H9 (cell line): ENCODE measurements around the gene ZBP1. TPM values are rescaled to one million over a fixed set of nuclear protein-coding genes. Genes with fewer than 3 reads are reported as not detected.

ENCODE experiments used
- DNase-seq: peaks from one replicate; pipeline ENCODE4 v3.0.0-alpha.2; 2017
- H2AFZ ChIP-seq: one replicate; pipeline ENCODE4 v1.6.1; 2013; ENCODE audit warnings: mild to moderate bottlenecking, low read length, control low read depth, moderate library complexity
- H2AK5ac ChIP-seq: 2 replicates; pipeline ENCODE4 v1.6.1; 2013; ENCODE audit warnings: low read length, control low read depth, mixed read lengths; ENCODE audit not compliant: insufficient read length
- H2BK120ac ChIP-seq: one replicate; pipeline ENCODE4 v1.6.1; 2013; ENCODE audit warnings: low read depth, mild to moderate bottlenecking, low read length, control low read depth, inconsistent platforms; ENCODE audit not compliant: poor library complexity, severe bottlenecking
- H2BK12ac ChIP-seq: 2 replicates; pipeline ENCODE4 v1.6.1; 2013; ENCODE audit warnings: low read length, control low read depth, mixed read lengths, low read depth; ENCODE audit not compliant: insufficient read length
- H2BK15ac ChIP-seq: 2 replicates; pipeline ENCODE4 v1.6.1; 2013; ENCODE audit warnings: low read depth, low read length, control low read depth
- H2BK20ac ChIP-seq: one replicate; pipeline ENCODE4 v1.6.1; 2013; ENCODE audit warnings: low read depth, mild to moderate bottlenecking, low read length, control low read depth, inconsistent platforms; ENCODE audit not compliant: poor library complexity, severe bottlenecking
- H2BK5ac ChIP-seq: 2 replicates; pipeline ENCODE4 v1.6.1; 2013; ENCODE audit warnings: low read length, control low read depth, mixed read lengths; ENCODE audit not compliant: insufficient read length
- H3K14ac ChIP-seq: 2 replicates; pipeline ENCODE4 v1.6.1; 2013; ENCODE audit warnings: low read length, control low read depth; ENCODE audit not compliant: insufficient read depth
- H3K18ac ChIP-seq: 2 replicates; pipeline ENCODE4 v1.6.1; 2013; ENCODE audit warnings: low read depth, mild to moderate bottlenecking, mixed read lengths, low read length, control low read depth; ENCODE audit not compliant: insufficient read length
- H3K23ac ChIP-seq: 2 replicates; pipeline ENCODE4 v1.6.1; 2013; ENCODE audit warnings: low read length, control low read depth, mixed read lengths, low read depth; ENCODE audit not compliant: insufficient read length
- H3K23me2 ChIP-seq: 2 replicates; pipeline ENCODE4 v1.6.1; 2013; ENCODE audit warnings: low read depth, mild to moderate bottlenecking, mixed read lengths, low read length, control low read depth; ENCODE audit not compliant: insufficient read length, poor library complexity, severe bottlenecking
- H3K27ac ChIP-seq: 2 replicates; pipeline ENCODE4 v1.5.1; 2013; ENCODE audit warnings: low read length, control low read depth, mixed read lengths, low read depth; ENCODE audit not compliant: insufficient read length
- H3K27me3 ChIP-seq: 2 replicates; pipeline ENCODE4 v1.6.1; 2013; ENCODE audit warnings: low read length, control low read depth, inconsistent platforms; ENCODE audit not compliant: insufficient read depth
- H3K4ac ChIP-seq: 2 replicates; pipeline ENCODE4 v1.6.1; 2013; ENCODE audit warnings: low read depth, mild to moderate bottlenecking, control low read depth, inconsistent platforms, low read length, moderate library complexity
- H3K4me1 ChIP-seq: 2 replicates; pipeline ENCODE4 v1.6.1; 2013; ENCODE audit warnings: low read length, control low read depth, inconsistent platforms; ENCODE audit not compliant: insufficient read depth
- H3K4me2 ChIP-seq: 2 replicates; pipeline ENCODE4 v1.6.1; 2013; ENCODE audit warnings: low read length, control low read depth, mixed read lengths; ENCODE audit not compliant: insufficient read length, insufficient read depth
- H3K56ac ChIP-seq: 2 replicates; pipeline ENCODE4 v1.6.1; 2013; ENCODE audit warnings: low read depth, mild to moderate bottlenecking, mixed read lengths, low read length, control low read depth; ENCODE audit not compliant: insufficient read length
- H3K79me1 ChIP-seq: 2 replicates; pipeline ENCODE4 v1.6.1; 2013; ENCODE audit warnings: low read depth, mild to moderate bottlenecking, moderate library complexity, low read length, control low read depth, inconsistent platforms; ENCODE audit not compliant: insufficient read depth, poor library complexity, severe bottlenecking
- H3K79me2 ChIP-seq: 2 replicates; pipeline ENCODE4 v1.6.1; 2013; ENCODE audit warnings: low read length, control low read depth, inconsistent platforms; ENCODE audit not compliant: insufficient read depth
- H3K9ac ChIP-seq: 2 replicates; pipeline ENCODE4 v1.6.1; 2013; ENCODE audit warnings: low read length, control low read depth, mixed read lengths; ENCODE audit not compliant: insufficient read length; ENCODE audit errors: extremely low read depth
- H3K9me3 ChIP-seq: one replicate; pipeline ENCODE4 v1.6.1; 2013; ENCODE audit warnings: low read depth, low read length, inconsistent platforms; ENCODE audit not compliant: control insufficient read depth
- H3T11ph ChIP-seq: one replicate; pipeline ENCODE4 v1.6.1; 2013; ENCODE audit warnings: mild to moderate bottlenecking, low read length, control low read depth, inconsistent platforms
- H4K20me1 ChIP-seq: one replicate; pipeline ENCODE4 v1.6.1; 2013; ENCODE audit not compliant: control insufficient read depth, insufficient read length, insufficient read depth
- H4K5ac ChIP-seq: 2 replicates; pipeline ENCODE4 v1.6.1; 2013; ENCODE audit warnings: low read depth, mild to moderate bottlenecking, mixed read lengths, low read length, control low read depth; ENCODE audit not compliant: insufficient read length
- H4K8ac ChIP-seq: replicated peaks from 2 replicates; pipeline ENCODE4 v1.6.1; 2013; ENCODE audit warnings: low read length, control low read depth, mixed read lengths, low read depth; ENCODE audit not compliant: insufficient read length
- H4K91ac ChIP-seq: 2 replicates; pipeline ENCODE4 v1.6.1; 2013; ENCODE audit warnings: low read depth, mild to moderate bottlenecking, moderate library complexity, mixed read lengths, low read length, control low read depth; ENCODE audit not compliant: insufficient read length
- H3K27ac Mint-ChIP-seq, 3 experiments: 2 replicates in 2 of 3; 3 replicates in 1 of 3; pipeline ENCODE4 v1.8.0; 2020 to 2021; ENCODE audit warnings: mixed read lengths in 3 of 3, mild to moderate bottlenecking in 1 of 3, moderate library complexity in 1 of 3
- H3K27me3 Mint-ChIP-seq: 2 replicates; pipeline ENCODE4 v1.8.0; 2021; ENCODE audit warnings: low read depth, mild to moderate bottlenecking, moderate library complexity, mixed read lengths
- H3K36me3 Mint-ChIP-seq, 3 experiments: 2 replicates in 2 of 3; 3 replicates in 1 of 3; pipeline ENCODE4 v1.8.0; 2020 to 2021; ENCODE audit warnings: low read depth in 3 of 3, mixed read lengths in 3 of 3; ENCODE audit not compliant: insufficient read depth in 1 of 3
- H3K4me1 Mint-ChIP-seq, 2 experiments: 2 replicates each; pipeline ENCODE4 v1.8.0; 2020; ENCODE audit warnings: mixed read lengths in 2 of 2
- H3K4me3 Mint-ChIP-seq, 2 experiments: 2 replicates in 1 of 2; 3 replicates in 1 of 2; pipeline ENCODE4 v1.8.0; 2020 to 2021; ENCODE audit warnings: mild to moderate bottlenecking in 2 of 2, mixed read lengths in 2 of 2, moderate library complexity in 1 of 2
- H3K9me3 Mint-ChIP-seq, 2 experiments: 2 replicates in 1 of 2; 3 replicates in 1 of 2; pipeline ENCODE4 v1.8.0; 2020; ENCODE audit warnings: mild to moderate bottlenecking in 2 of 2, mixed read lengths in 2 of 2, moderate library complexity in 1 of 2
- CTCF ChIP-seq: fragments of 200-600 bp; sonication (generic); conservative IDR thresholded peaks from 3 replicates; pipeline ENCODE4 v1.8.0; 2021; ENCODE audit warnings: antibody characterized with exemption, mild to moderate bottlenecking
- WGBS: extraction: QIAGEN DNeasy Blood & Tissue Kit; methylation state at CpG from one replicate; pipeline ENCODE4 v1.1.7; 2013; ENCODE audit warnings: missing lambda C conversion rate, low lambda C conversion rate, mixed read lengths; ENCODE audit not compliant: insufficient read length; ENCODE audit errors: extremely low coverage; 5-methylcytosine and 5-hydroxymethylcytosine counted together
- total RNA-seq: library from RNA; stranded (reverse); gene quantifications from 2 replicates; pipeline ENCODE4 v1.2.1, GENCODE V29; 2021

Gene ZBP1
- total RNA-seq, 1 experiment from 2014 or later: not detected

GRCh38 chr20:57618764-57619050 lies 1.5 kb downstream of the ZBP1 start:
- Histone ChIP-seq H2BK15ac (no peak overlapping the region), H4K8ac (no peak overlapping the region), H2BK5ac (no peak overlapping the region), H3K14ac (no peak overlapping the region), H3K56ac (no peak overlapping the region), H4K91ac (no peak overlapping the region), H3K79me2 (no peaks in the 10 kb centered on the region), H2AK5ac (no peak overlapping the region), H2AFZ (no peak overlapping the region), H3K27ac (no peak overlapping the region), H3K4ac (no peak overlapping the region), H3K27me3 (no peaks in the 10 kb centered on the region), H3K23ac (no peak overlapping the region), H2BK12ac (no peak overlapping the region), H3K9ac (no peak overlapping the region), H3K4me2 (no peak overlapping the region), H3K18ac (no peak overlapping the region), H4K5ac (no peak overlapping the region), H2BK120ac (no peak overlapping the region), H3T11ph (no peak overlapping the region), H2BK20ac (no peak overlapping the region), H3K79me1 (no peaks in the 10 kb centered on the region), H4K20me1 (peaks cover 3% of the 10 kb centered on the region), H3K23me2 (no peaks in the 10 kb centered on the region), H3K4me1 (no peaks in the 10 kb centered on the region), H3K9me3 (no peaks in the 10 kb centered on the region)
- Mint-ChIP-seq H3K4me3 (no peak overlapping the region), H3K27me3 (peaks cover 9% of the 10 kb centered on the region), H3K27ac (no peak overlapping the region), H3K36me3 (no peaks in the 10 kb centered on the region), H3K9me3 (peaks cover 0 to under 1% of the 10 kb centered on the region in 2 experiments; a peak in 1 of 5 replicates), H3K4me1 (peaks cover 0 to 3% of the 10 kb centered on the region in 2 experiments; a peak in 1 of 4 replicates)
- DNase-seq: no peak
- no CpG with 5 or more reads among the region's 6 CpGs for WGBS
- TF ChIP-seq CTCF: no peak
